Right lobe of liver (tissue), 6 donors: ENCODE measurements around the gene CD300LD. TPM values are rescaled to one million over a fixed set of nuclear protein-coding genes. Genes with fewer than 3 reads are reported as not detected.

Source experiments
- ATAC-seq, 4 donors: fragments of 200-7000 bp; cut with Tn5 transposase; one replicate each; pipeline ENCODE4 v1.9.1; 2020; ENCODE audit warnings: mild to moderate bottlenecking in 4 of 4, moderate library complexity in 4 of 4
- DNase-seq, 3 donors: peaks; one replicate each; pipeline ENCODE4 v3.0.0-alpha.2; 2020
- H3K27ac ChIP-seq, 3 donors: fragments of 200-600 bp; one replicate each; pipeline ENCODE4 v1.8.0; 2022
- H3K27me3 ChIP-seq, 2 donors: fragments of 200-600 bp; one replicate each; pipeline ENCODE4 v1.8.0; 2022
- H3K36me3 ChIP-seq, 4 donors: fragments of 200-600 bp; sonication (generic) in 1 of 4; one replicate each; pipeline versions ENCODE4 v1.5.1 to v1.8.0; 2017 to 2022; ENCODE audit warnings: control low read depth in 1 of 4
- H3K4me1 ChIP-seq, 4 donors: fragments of 200-600 bp; sonication (generic) in 1 of 4; one replicate each; pipeline versions ENCODE4 v1.5.1 to v1.8.0; 2017 to 2022; ENCODE audit warnings: control low read depth in 1 of 4
- H3K4me3 ChIP-seq, 3 donors: fragments of 200-600 bp; one replicate each; pipeline ENCODE4 v1.8.0; 2022
- H3K9me3 ChIP-seq, 4 donors: fragments of 200-600 bp; sonication (generic) in 1 of 4; one replicate each; pipeline versions ENCODE4 v1.5.1 to v1.8.0; 2017 to 2022; ENCODE audit warnings: control low read depth in 1 of 4
- POLR2A ChIP-seq: fragments of 450-650 bp; IDR thresholded peaks from one replicate; pipeline ENCODE4 v1.6.1; 2017; ENCODE audit warnings: antibody characterized with exemption, mild to moderate bottlenecking
- WGBS: methylation state at CpG from one replicate; pipeline ENCODE4 v1.1.6; 2018; ENCODE audit warnings: low coverage, low lambda C conversion rate; ENCODE audit not compliant: insufficient coverage; ENCODE audit errors: missing lambda C conversion rate; 5-methylcytosine and 5-hydroxymethylcytosine counted together
- intact Hi-C, 2 donors: fragments of 100-400 bp; cut with DNase I; formaldehyde crosslinking; loops; one replicate each; pipeline versions ENCODE4 v1.11.2 to v1.14.1; 2022
- total RNA-seq, 6 experiments: library from RNA; depleted of rRNA in 2 of 6; stranded (reverse); fragments of >200 nt in 2 of 6; fragmentation: NEBNext Ultra II Directional in 3 of 6; extraction: Animal tissue kit (Norgen Biotek cat#: 25700) in 3 of 6; gene quantifications; one replicate each; pipeline versions ENCODE4 v1.1.0 to v1.2.4, GENCODE V29; 2016 to 2023
- TF ChIP-seq, protein P1 (sequence below), 4 donors: fragments of 200-600 bp in 3 of 4; fragments of 450-650 bp in 1 of 4; IDR thresholded peaks; one replicate each; pipeline versions ENCODE4 v1.5.1 to v1.8.0; 2016 to 2022; ENCODE audit warnings: antibody characterized with exemption in 4 of 4, mild to moderate bottlenecking in 2 of 4
- donor health status: DM: no; HTN: yes; CAD: no.
- donor health status: DM: no; HTN: no; CAD: no.
- donor health status: DM: no; HTN: no; CAD: no.
- donor health status: DM: no; HTN: yes; CAD: no.
- donor health status: DM: no; HTN: yes; CAD: no.

The CD300LD gene
- total RNA-seq, 6 experiments from 2014 or later: not detected

DNA sequence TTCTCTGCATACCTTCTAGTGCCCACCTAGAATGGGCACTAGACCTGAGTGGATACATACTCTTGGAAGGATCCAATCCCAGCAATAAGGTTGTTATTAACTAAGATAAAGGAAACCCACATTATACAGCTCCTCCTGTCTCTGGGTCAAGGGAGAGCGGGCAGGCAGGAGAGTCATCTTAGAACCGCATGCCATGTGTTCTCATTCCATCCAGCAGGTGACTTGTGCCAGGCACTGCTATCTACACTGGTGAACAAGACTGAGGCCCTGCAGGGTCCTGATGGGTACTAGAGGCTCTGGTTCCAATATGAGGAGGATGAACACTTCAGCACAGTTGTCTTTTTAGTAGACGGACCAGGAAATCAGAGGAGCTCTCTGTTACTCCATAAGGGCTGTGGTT, 18.9 kb downstream of the CD300LD start:
- Histone ChIP-seq H3K4me3 (no peak overlapping the region), H3K27me3 (no peaks in the 10 kb centered on the region), H3K27ac (no peak overlapping the region), H3K36me3 (no peaks in the 10 kb centered on the region), H3K4me1 (no peaks in the 10 kb centered on the region), H3K9me3 (no peaks in the 10 kb centered on the region)
- WGBS: 56% methylated on average over 1 of the region's 3 CpGs
- intact Hi-C loops: no loop called here
- ATAC-seq (no peak), DNase-seq (no peak)
- no peak for TF ChIP-seq POLR2A
- TF ChIP-seq, protein P1, sequence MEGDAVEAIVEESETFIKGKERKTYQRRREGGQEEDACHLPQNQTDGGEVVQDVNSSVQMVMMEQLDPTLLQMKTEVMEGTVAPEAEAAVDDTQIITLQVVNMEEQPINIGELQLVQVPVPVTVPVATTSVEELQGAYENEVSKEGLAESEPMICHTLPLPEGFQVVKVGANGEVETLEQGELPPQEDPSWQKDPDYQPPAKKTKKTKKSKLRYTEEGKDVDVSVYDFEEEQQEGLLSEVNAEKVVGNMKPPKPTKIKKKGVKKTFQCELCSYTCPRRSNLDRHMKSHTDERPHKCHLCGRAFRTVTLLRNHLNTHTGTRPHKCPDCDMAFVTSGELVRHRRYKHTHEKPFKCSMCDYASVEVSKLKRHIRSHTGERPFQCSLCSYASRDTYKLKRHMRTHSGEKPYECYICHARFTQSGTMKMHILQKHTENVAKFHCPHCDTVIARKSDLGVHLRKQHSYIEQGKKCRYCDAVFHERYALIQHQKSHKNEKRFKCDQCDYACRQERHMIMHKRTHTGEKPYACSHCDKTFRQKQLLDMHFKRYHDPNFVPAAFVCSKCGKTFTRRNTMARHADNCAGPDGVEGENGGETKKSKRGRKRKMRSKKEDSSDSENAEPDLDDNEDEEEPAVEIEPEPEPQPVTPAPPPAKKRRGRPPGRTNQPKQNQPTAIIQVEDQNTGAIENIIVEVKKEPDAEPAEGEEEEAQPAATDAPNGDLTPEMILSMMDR (IDR thresholded peaks at IDR 0.05): no peak

DNA sequence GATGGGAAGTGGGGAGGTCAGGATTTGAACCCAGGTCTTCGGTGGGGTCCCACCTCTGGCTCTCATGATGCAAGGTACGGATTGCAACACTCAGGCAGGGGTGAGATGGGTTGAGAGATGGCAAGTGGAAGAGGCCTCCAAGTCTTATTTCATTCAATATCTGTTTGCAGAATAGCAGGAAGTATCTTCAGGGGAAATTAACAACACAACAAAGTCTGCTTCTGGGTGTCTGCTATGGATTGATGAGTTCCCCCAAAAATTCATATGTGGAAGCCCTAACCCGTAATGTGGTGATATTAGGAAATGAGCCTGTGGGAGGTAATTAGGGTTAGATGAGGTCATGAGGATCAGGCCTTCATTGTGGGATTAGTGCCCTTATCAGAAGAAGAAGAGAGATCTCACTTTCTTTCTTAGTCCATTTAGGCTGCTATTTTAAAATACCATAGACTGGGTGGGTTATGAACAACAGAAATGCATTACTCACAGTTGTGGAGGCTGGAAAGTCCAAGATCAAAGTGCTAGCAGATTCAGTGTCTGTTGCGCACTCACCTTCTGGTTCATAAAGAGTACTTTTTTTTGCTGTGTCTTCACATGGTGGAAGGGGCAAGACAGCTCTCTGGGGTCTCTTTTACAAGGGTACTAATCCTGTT, 20.3 kb downstream of the CD300LD start:
- ATAC-seq: no peak
- Histone ChIP-seq H3K36me3 (no peaks in the 10 kb centered on the region), H3K27ac (no peak overlapping the region), H3K27me3 (no peaks in the 10 kb centered on the region), H3K4me3 (no peak overlapping the region), H3K4me1 (no peaks in the 10 kb centered on the region), H3K9me3 (no peaks in the 10 kb centered on the region)
- 60% methylated on average over 4 of the region's 4 CpGs for WGBS
- TF ChIP-seq, protein P1 (IDR thresholded peaks at IDR 0.05): no peak
- no peak for TF ChIP-seq POLR2A
- DNase-seq: no peak
- intact Hi-C loops: no loop called here

DNA sequence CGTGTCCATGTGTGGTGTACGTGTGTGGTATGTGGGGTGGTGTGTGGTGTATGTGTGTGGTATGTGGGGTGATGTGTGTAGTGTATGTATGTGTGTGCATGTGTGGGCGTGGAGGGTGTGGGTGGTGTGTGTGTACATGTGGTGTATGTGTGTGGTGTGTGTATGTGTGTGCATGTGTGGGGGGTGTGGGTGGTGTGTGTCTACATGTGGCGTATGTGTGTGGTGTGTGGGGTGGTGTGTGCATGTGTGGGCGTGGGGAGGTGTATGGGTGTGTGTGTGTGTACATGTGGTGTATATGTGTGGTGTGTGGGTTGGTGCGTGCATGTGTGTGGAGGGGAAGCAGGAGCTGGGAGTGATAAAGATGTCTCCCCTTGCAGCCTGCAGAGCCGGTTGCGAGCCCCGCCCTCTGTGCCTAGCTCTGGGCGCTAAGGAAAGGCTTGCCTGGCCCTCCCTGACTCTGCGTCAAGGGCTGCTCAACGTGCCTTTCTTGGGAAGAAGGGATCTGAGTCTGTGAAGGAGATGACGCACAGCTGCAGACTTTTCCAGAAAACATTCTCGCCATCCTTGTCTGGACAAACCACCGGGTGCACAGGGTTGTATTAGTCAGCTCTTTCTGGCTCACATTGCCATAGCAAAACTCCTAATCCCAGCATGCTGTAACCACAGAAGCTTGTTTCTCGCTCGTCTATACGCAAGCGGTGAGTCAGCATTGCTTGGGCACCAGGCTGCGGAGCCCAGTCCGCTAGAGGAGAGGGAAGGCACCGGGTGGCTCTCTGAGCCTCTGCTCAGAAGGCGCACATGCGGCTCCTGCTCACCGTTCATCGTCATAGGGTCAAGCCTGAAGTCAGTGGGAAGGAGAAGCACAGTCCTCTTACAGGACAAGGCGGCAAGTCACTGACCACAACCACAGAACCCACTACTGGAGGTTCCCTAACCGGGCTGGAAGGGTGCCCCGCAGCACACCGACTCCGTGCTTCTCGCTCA, 22.8 kb downstream of the CD300LD start:
- no peak for TF ChIP-seq POLR2A
- H3K27ac ChIP-seq: no peak overlapping the region
- no peaks in the 10 kb centered on the region for H3K36me3 ChIP-seq
- H3K4me3 ChIP-seq: no peak overlapping the region
- ATAC-seq: peak; percentile 23 to 69 (median 38)
- no peaks in the 10 kb centered on the region for H3K9me3 ChIP-seq
- no peaks in the 10 kb centered on the region for H3K4me1 ChIP-seq
- 64% methylated on average over 7 of the region's 32 CpGs for WGBS
- intact Hi-C loops: no loop called here
- DNase-seq: peak in 1 of 3 donors; percentile 40
- H3K27me3 ChIP-seq: no peaks in the 10 kb centered on the region

DNA sequence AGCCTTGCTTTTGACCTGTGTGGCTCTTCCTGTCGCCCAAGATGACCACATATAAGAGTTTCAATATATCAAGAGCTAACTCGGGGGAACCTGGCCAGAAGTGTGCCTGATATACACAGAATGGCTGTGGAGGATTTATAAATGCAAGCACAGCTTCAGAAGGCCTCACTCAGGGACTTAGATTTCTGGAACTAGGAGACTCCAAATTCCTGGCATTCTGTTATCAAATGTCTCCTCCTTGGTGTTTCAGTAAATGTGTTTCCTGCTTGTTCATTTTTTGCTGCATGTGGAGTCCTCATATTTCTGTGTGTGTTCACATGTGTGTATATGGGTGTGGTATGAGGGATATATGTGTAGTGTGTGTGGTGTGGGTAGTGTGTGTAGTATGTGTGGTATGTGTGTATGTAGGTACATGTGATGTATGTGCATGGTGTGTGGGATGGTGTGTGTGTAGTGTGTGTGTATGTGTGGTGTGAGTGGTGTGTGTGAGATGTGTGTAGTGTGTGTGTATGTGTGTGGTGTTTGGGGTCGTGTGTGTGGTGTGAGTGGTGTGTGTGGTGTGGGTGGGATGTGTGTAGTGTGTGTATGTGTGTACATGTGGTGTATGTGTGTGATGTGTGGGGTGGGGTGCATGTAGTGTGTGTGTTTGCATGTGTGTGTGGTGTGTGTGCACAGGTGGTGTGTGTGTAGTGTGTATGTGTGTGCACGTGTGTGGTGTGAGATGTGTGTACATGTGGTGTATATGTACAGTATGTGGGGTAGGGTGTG, 23.8 kb downstream of the CD300LD start:
- no peaks in the 10 kb centered on the region for H3K4me1 ChIP-seq
- ATAC-seq: no peak
- no peak overlapping the region for H3K4me3 ChIP-seq
- H3K36me3 ChIP-seq: no peaks in the 10 kb centered on the region
- H3K9me3 ChIP-seq: no peaks in the 10 kb centered on the region
- WGBS: 62% methylated on average over 2 of the region's 4 CpGs
- no peak for DNase-seq
- TF ChIP-seq, protein P1 (IDR thresholded peaks at IDR 0.05): no peak
- no peak for TF ChIP-seq POLR2A
- intact Hi-C loops: no loop called here
- no peak overlapping the region for H3K27ac ChIP-seq
- no peaks in the 10 kb centered on the region for H3K27me3 ChIP-seq
